Measurements from ENCODE around the gene KLHL5. TPM values are rescaled to one million over a fixed set of nuclear protein-coding genes. Genes with fewer than 3 reads are reported as not detected.

KLHL5 gene
- total RNA-seq, 4 donors from 2014 or later: 13.5 to 27.3 (median 21.3) TPM

GRCh38 chr4:39062770-39063097 is 702 bp downstream of the KLHL5 start:
- no peak overlapping the region for H3K27ac ChIP-seq
- H3K27me3 ChIP-seq: no peaks in the 10 kb centered on the region
- H3K4me3 ChIP-seq: no peak overlapping the region
- TF ChIP-seq POLR2A (IDR thresholded peaks at IDR 0.05) (no peak), POLR2AphosphoS5 (IDR thresholded peaks at IDR 0.05) (no peak), EP300 (IDR thresholded peaks at IDR 0.05; ENCODE audit: low read depth) (no peak), CTCF (IDR thresholded peaks at IDR 0.05) (no peak)
- DNase-seq: no peak
- in situ Hi-C loops (cut with MboI; ENCODE audit: low pct_ligation_motif_present in 1 of 4, low pct_unique_long_range_greater_than_20kb in 1 of 4, low sequenced_read_pairs in 3 of 4): no loop called here
- H3K4me1 ChIP-seq: peaks cover 0 to 4% (median 0%) of the 10 kb centered on the region in 4 donors
- no peaks in the 10 kb centered on the region for H3K36me3 ChIP-seq
- intact Hi-C loops (cut with DNase I; ENCODE audit: low total_unique reads): no loop called here
- 86 to 100% methylated on average over 1 to 4 of the region's 4 CpGs for WGBS, 2 donors (ENCODE audit: low coverage in 1 of 2)
- no peaks in the 10 kb centered on the region for H3K9me3 ChIP-seq

GRCh38 chr4:39063430-39063829 is 1.4 kb downstream of the KLHL5 start:
- TF ChIP-seq POLR2AphosphoS5 (IDR thresholded peaks at IDR 0.05): no peak
- TF ChIP-seq CTCF (IDR thresholded peaks at IDR 0.05): no peak
- TF ChIP-seq POLR2A (IDR thresholded peaks at IDR 0.05): no peak
- TF ChIP-seq EP300 (IDR thresholded peaks at IDR 0.05; ENCODE audit: low read depth): no peak
- no peaks in the 10 kb centered on the region for H3K27me3 ChIP-seq
- no peak overlapping the region for H3K27ac ChIP-seq
- H3K4me3 ChIP-seq: no peak overlapping the region
- H3K9me3 ChIP-seq: no peaks in the 10 kb centered on the region
- H3K4me1 ChIP-seq: peaks cover 0 to 4% (median 0%) of the 10 kb centered on the region in 4 donors
- in situ Hi-C loops (cut with MboI; ENCODE audit: low pct_ligation_motif_present in 1 of 4, low pct_unique_long_range_greater_than_20kb in 1 of 4, low sequenced_read_pairs in 3 of 4): no loop called here
- DNase-seq: no peak
- no peaks in the 10 kb centered on the region for H3K36me3 ChIP-seq
- intact Hi-C loops (cut with DNase I; ENCODE audit: low total_unique reads): no loop called here

- intact Hi-C loops (cut with DNase I; ENCODE audit: low total_unique reads) (no loop called here), in situ Hi-C loops (cut with MboI; ENCODE audit: low pct_ligation_motif_present in 1 of 4, low pct_unique_long_range_greater_than_20kb in 1 of 4, low sequenced_read_pairs in 3 of 4) (no loop called here)
- no peaks in the 10 kb centered on the region for H3K36me3 ChIP-seq
- no peak overlapping the region for H3K4me3 ChIP-seq
- DNase-seq: no peak
- 88 to 92% methylated on average over 2 of the region's 2 CpGs for WGBS, 2 donors (ENCODE audit: low coverage in 1 of 2)
- H3K9me3 ChIP-seq: no peaks in the 10 kb centered on the region
- H3K27ac ChIP-seq: no peak overlapping the region
- no peaks in the 10 kb centered on the region for H3K27me3 ChIP-seq
- peaks cover 0 to 3% (median 0%) of the 10 kb centered on the region in 4 donors for H3K4me1 ChIP-seq
- TF ChIP-seq POLR2AphosphoS5 (IDR thresholded peaks at IDR 0.05) (no peak), EP300 (IDR thresholded peaks at IDR 0.05; ENCODE audit: low read depth) (no peak), POLR2A (IDR thresholded peaks at IDR 0.05) (no peak), CTCF (IDR thresholded peaks at IDR 0.05) (no peak)
Measured at GRCh38 chr4:39066371-39066770, 4.3 kb downstream of the KLHL5 start.

GRCh38 chr4:39067031-39067430 is 5.0 kb downstream of the KLHL5 start:
- H3K27me3 ChIP-seq: no peaks in the 10 kb centered on the region
- H3K36me3 ChIP-seq: no peaks in the 10 kb centered on the region
- DNase-seq: no peak
- no peak overlapping the region for H3K27ac ChIP-seq
- H3K9me3 ChIP-seq: no peaks in the 10 kb centered on the region
- WGBS, 2 donors (ENCODE audit: low coverage in 1 of 2): 95 to 97% methylated on average over 2 of the region's 2 CpGs
- in situ Hi-C loops (cut with MboI; ENCODE audit: low pct_ligation_motif_present in 1 of 4, low pct_unique_long_range_greater_than_20kb in 1 of 4, low sequenced_read_pairs in 3 of 4): no loop called here
- H3K4me1 ChIP-seq: no peaks in the 10 kb centered on the region
- TF ChIP-seq EP300 (IDR thresholded peaks at IDR 0.05; ENCODE audit: low read depth): no peak
- no peak for TF ChIP-seq POLR2A (IDR thresholded peaks at IDR 0.05)
- no peak for TF ChIP-seq CTCF (IDR thresholded peaks at IDR 0.05)
- no peak for TF ChIP-seq POLR2AphosphoS5 (IDR thresholded peaks at IDR 0.05)
- intact Hi-C loops (cut with DNase I; ENCODE audit: low total_unique reads): no loop called here
- no peak overlapping the region for H3K4me3 ChIP-seq

Measured in transverse colon (tissue), 4 donors.